ENCODE results near the gene NDUFAF8.
A peak's percentile ranks its signal among the peaks of the same experiment; 100 is the strongest.

The NDUFAF8 gene

DNA sequence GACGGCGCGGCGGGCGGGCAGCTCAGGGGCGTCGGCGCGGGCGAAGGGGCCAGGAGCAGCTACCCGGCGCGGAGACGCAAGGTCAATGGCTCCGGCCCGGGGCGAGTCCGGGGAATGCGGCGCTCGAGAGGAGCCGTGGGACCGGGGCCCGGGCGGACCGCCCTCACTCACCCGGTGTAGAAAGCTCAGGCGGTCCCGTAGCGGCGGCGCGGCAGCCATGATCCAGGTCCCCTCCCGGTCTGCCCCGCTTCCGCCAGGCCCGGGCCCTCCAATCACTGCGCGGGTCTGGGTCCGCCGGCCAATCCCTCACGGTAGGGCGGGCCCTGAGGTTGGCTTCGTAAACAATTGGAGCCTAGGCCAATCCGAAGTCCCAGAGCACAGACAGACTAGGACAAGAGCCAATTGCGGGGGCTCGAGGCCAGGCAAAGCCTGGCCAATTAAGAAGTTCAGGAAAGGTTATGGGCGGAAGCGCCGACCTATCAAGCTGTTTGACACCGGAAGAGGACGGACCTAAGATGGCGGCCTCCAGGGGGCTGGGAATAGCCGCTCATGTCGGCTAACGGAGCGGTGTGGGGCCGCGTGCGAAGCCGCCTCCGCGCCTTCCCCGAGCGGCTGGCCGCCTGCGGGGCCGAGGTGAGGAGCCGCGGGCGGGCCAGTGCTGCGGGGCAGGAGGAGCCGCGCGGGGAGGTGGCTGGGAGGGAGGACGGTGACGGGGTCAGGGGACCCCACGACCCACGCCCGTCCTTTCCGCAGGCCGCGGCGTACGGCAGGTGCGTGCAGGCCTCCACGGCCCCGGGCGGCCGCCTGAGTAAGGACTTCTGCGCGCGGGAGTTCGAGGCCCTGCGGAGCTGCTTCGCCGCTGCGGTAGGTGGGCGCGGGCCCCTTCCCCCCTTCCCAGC, at the start of gene NDUFAF8, which contains the start of gene TEPSIN:
Gene NDUFAF8, plus strand, starts transcription at position 504 of the 899 bp plus-strand sequence. Its CDS starts 46 bp downstream, at position 550.
Gene TEPSIN, minus strand, starts transcription at position 241 of the 899 bp plus-strand sequence. Its CDS starts 22 bp downstream, at position 219.
- DNase-seq, result peak; percentile 72 to 99 (median 98)

- DNase-seq, result peak in 20 of 58 donors; percentile 1 to 49 (median 25)
These were observed 49.2 kb upstream of the NDUFAF8 start for GRCh38 chr17:81189670-81190530.

GRCh38 chr17:81190591-81190990, 48.5 kb upstream of the NDUFAF8 start:
- DNase-seq, result no peak

DNA sequence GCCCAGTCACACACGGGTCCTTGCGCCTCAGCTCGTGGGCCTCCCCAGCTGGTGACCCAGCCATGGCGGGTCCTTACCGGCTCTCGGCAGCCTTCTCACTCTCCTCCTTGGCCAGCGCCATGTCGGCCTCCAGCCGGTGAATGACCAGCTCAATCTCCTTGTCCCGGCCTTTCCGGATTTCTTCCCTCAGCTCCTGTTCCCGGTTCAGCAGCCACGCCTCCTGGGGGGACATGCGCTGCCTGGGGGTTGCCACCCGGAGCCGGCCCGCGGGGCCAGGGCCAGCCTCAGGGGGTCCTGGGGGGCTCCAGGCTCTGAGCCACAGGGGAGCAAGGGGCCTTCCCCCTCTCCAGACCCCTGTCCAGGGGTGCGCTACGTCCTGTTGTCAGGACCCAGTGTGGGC, 48.0 kb upstream of the NDUFAF8 start:
- no peak for DNase-seq

- DNase-seq, result no peak
These were observed 47.5 kb upstream of the NDUFAF8 start for GRCh38 chr17:81191646-81192045.

GRCh38 chr17:81192386-81193050, 46.6 kb upstream of the NDUFAF8 start:
- no peak for DNase-seq

DNA sequence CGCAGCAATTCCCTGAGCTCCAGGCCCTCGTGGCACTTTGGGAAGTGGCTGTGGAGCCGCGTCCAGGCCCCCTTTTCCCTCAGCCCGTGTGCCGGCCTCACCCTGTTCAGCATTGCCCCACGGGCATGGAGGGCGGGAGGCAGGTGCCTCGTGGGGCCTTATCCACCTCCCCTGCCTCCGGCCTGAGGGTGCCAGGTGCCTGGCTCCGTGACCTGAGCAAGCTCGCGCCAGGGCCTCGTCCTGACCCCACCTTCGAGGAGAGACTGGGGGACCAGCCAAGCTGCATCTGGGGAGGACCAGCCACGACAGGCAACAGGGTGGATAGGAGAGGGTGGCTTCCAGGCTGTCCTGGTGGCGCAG, 46.1 kb upstream of the NDUFAF8 start:
- DNase-seq, result no peak

- no peak for DNase-seq
These were observed 45.5 kb upstream of the NDUFAF8 start for GRCh38 chr17:81193470-81194224.

DNA sequence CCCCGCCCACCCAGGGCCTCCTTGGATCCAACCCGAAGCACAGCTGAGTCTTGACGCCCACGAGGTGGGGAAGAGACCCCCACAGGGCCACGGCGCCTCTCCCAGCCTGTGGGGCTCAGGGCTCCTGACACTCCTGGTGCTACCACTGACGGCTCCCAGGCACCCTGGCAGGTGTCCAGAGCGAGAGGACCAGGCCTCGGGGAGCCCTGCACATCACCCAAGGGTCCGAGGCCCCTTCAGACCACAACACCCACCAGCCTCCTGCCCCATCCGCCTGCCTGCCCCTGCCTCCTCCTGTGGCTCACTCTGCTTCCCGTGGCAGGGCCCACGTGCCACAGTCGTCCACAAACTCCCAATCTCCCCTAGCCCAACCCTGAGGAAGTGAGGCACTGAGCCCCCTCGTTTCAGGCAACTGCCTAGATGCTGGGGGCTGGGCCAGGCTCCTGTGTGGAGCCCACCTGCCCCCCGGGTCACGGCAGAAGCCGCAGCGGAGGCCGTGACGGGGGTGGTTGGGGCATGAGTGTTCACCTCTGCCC, 44.8 kb upstream of the NDUFAF8 start:
- DNase-seq, result no peak

GRCh38 chr17:81194941-81195901, 43.9 kb upstream of the NDUFAF8 start:
- no peak for DNase-seq

DNA sequence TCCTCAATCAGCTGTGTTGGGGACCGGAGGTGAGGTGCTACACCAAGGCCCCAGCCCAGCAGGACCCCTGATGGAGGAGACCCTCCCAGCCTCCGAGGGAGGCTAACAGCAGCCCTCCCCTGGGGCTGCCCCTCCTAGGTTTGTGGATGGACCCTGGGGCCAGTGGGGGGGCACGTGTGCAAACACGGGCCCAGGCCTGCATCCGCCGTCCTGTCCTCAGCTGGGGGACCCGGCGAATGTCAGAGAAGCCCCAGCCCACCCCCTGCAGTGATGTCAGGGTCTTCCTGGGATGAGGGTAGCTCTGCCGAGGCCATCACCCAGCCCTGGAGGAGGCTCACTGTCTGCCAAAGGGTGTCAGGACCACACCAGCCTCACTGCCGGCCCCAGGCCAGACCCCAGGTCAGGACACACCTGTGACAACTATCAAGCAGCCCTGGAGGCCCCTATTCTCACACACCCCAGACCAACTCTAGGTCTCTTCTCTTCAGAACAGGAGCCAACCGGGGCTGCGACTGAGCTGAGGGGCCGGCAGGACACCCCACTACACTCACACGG, 43.1 kb upstream of the NDUFAF8 start:
- no peak for DNase-seq

DNA sequence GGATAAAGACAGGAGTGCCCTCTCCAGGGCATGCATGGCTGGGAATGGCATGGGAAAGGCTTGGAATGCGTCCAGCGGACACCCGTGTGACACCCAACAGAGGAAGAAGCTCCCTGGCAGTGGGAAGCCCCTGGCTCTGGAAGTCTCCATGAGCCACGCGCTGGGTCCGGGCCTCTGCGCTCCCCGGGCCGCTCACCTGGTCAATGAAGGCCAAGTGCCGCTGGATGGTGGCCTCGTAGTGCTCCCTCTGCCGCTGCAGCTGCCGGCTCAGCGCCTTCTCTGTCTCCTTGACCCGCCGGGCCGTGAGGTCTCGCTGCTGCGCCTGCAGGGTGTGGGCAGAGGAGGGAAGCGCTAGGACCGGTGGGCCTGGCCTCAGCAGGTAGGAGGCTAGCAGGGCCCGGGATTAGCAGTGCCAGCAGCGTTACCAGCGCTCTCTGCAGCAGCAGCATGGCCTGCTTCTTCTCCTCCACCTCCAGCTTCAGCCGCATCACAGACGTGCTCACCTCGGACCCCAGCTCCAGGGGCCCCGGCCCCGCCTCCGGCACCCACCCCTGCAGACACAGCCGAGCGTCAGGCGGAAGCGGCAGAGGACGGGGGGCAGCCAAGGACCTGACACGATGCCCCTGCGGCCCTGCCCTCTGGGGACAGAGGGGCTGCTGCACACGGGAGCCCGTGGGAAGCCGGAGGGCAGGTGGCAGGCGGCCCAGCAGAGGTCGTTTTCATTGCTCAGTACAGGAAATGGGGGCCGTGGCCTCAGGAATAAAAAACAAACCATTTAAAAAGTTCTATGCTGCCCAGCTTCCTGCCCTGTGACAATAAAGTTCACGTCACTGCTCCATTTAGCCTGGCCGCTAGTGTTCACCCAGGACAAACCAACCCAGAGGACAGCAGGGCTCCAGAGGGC, 42.4 kb upstream of the NDUFAF8 start:
- no peak for DNase-seq

DNA sequence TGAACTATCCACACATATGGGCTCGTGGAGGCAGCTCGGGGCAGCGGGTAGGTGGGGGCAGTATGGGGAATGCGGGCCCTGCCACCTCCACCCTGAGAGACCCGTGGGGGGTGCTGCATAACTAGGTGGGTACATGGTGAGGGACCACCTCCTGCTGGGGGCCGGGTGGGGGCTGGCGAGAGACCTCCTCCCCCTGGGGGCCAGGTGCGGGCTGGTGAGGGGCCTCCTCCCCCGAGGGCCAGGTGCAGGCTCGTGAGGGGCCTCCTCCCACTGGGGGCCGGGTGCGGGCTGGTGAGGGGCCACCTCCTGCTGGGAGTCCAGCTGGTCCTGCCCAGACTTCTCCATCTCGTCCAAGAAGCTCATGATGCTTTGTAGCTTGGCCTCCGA, 41.7 kb upstream of the NDUFAF8 start:
- DNase-seq, result no peak

GRCh38 chr17:81197831-81198490, 41.2 kb upstream of the NDUFAF8 start:
- DNase-seq, result no peak

GRCh38 chr17:81198826-81199481, 40.2 kb upstream of the NDUFAF8 start:
- no peak for DNase-seq

DNA sequence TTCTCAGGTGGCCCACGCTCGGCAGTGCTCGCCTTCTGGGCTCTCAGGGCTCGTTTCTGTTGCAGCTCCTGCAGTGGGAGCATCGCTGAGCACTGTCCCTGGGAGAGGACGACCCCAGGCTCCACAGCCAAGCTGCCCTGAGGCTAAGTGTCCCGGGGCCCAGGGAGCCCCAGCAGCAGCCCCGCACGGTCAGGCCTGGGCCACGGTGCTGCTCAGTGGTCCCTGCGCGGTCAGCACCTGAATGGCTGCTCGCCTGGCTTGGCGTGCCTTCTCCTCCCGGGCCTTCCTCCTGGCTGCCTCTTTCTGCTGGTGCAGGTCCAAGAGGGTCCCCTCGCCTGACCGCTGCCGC, 39.7 kb upstream of the NDUFAF8 start:
- DNase-seq, result no peak

DNA sequence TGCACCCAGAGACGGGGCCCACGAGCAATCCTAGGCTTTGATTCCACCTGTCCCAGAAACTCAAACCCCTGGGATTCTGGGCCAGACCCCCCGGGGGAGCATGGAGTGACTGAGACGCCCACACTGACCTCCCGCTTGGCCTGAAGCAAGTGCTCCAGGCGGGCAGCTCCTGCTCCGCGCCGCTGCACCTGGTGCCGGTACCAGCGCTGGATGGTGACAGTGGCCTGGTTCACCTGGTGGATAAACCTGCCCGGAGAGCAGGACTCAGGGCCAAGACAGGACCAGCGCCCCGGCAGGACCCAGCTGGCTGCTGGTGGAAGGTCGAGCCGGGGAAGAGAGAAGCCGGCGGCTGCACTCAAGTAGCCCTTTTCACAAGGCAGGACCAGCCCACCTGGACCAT, 38.9 kb upstream of the NDUFAF8 start:
- no peak for DNase-seq
